IPS-NIHi11 (cell line): ENCODE results near the gene C2CD4D.

Experiments
- DNase-seq: peaks from one replicate; pipeline ENCODE4 v3.0.0; 2012; ENCODE audit warnings: mixed read lengths, low spot score

Gene C2CD4D

GRCh38 chr1:151814971-151815545 lies 24.6 kb downstream of the C2CD4D start:
- no peak for DNase-seq

- no peak for DNase-seq
These were observed 25.2 kb downstream of the C2CD4D start for GRCh38 chr1:151814426-151814825.

- no peak for DNase-seq
These were observed 26.2 kb downstream of the C2CD4D start for GRCh38 chr1:151813271-151813977.

- no peak for DNase-seq
These were observed 28.4 kb downstream of the C2CD4D start for GRCh38 chr1:151811181-151811580.

- DNase-seq = no peak
These were observed 29.5 kb downstream of the C2CD4D start for GRCh38 chr1:151809985-151810556.

- DNase-seq = no peak
These were observed 30.2 kb downstream of the C2CD4D start for GRCh38 chr1:151809290-151809984.

- no peak for DNase-seq
These were observed 31.9 kb downstream of the C2CD4D start for GRCh38 chr1:151807766-151808165.

GRCh38 chr1:151807131-151807530 lies 32.5 kb downstream of the C2CD4D start:
- no peak for DNase-seq

- DNase-seq = no peak
These were observed 33.5 kb downstream of the C2CD4D start for GRCh38 chr1:151806170-151806569.

GRCh38 chr1:151805066-151805820 lies 34.4 kb downstream of the C2CD4D start, which contains the start of gene LINGO4:
Gene LINGO4, minus strand, starts transcription at chr1:151805419. Its CDS starts 2,715 bp downstream, at chr1:151802704.
- no peak for DNase-seq

- no peak for DNase-seq
These were observed 35.7 kb downstream of the C2CD4D start for GRCh38 chr1:151803915-151804314.

- DNase-seq = no peak
These were observed 36.5 kb downstream of the C2CD4D start for GRCh38 chr1:151803164-151803563.

- no peak for DNase-seq
These were observed 37.2 kb downstream of the C2CD4D start for GRCh38 chr1:151802372-151802771.

- DNase-seq = no peak
These were observed 37.8 kb downstream of the C2CD4D start for GRCh38 chr1:151801846-151802245.

GRCh38 chr1:151801310-151801820 lies 38.3 kb downstream of the C2CD4D start:
- no peak for DNase-seq

- DNase-seq = no peak
These were observed 38.8 kb downstream of the C2CD4D start for GRCh38 chr1:151800830-151801229.

GRCh38 chr1:151799179-151800022 lies 40.2 kb downstream of the C2CD4D start:
- no peak for DNase-seq

GRCh38 chr1:151798571-151798970 lies 41.0 kb downstream of the C2CD4D start:
- DNase-seq = no peak

- DNase-seq = peak; percentile 34
These were observed 48.5 kb downstream of the C2CD4D start for GRCh38 chr1:151790940-151791651.
